NCI-H1930 (cell line): ENCODE data around the gene RNF39.
"Not testable (repeated sequence)": the region's sequence is repeated elsewhere in the genome, so short reads cannot be mapped to it uniquely, and the experiment has no call there.

ENCODE experiments used
- DNase-seq, 2 experiments: peaks; one replicate each; lab custom pipeline; 2025; lab: John Stamatoyannopoulos, UW

The RNF39 gene

DNA sequence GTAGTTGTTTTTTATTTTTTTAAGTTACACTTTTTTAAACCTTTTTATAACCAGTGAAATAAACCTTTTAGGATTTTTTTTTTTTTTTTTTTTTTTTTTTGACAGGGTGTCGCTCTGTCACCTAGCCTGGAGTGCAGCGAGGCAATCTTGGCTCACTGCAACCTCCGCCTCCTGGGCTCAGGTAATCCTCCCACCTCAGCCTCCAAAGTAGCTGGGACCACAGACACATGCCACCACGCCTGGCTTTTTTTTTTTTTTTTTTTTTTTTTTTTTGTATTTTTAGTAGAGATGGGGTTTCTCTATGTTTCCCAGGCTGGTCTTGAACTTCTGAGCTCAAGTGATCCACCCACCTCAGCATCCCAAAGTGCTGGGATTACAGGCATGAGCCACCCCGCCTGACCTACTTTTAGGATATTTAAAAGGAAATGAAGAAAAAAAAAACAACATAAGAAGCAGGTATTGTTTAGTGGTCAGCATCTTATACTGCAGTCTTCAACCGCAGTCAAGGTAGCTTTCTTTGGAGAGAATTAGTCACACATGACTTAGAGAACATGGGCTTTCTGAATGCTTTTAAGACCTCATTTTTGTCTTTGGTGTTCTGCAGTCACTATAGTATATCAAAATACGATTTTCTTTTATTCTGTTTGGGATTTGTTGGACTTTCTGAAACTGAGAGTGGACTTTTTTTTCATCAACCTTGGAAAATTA lies 12.9 kb downstream of the RNF39 start:
- no peak for DNase-seq

DNA sequence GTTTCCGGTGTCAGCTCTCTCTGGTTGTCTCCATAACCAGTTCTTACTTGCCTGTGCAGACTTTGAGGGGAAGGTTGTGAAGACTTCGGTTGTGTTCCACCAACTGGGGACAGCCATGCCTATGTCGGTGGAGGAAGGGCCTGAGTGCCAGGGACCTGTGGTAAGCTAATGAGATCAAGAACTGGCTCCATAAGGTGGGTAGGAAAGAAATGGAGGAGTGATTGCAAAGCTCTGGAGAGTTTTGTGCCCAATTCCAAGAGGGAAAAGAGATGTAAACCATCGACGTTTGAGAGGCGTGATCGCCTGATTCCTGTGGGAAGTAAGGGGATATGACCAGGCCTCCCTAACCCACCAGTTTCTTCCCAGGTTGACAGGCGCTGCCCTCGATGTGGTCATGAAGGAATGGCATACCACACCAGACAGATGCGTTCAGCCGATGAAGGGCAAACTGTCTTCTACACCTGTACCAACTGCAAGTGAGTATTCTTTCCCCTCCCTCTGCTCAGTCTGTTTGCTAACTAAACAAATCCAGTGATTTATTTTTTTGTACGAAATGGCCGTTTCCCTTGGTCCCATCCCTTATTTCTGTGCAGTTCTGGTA lies 13.6 kb downstream of the RNF39 start:
- DNase-seq, result no peak

DNA sequence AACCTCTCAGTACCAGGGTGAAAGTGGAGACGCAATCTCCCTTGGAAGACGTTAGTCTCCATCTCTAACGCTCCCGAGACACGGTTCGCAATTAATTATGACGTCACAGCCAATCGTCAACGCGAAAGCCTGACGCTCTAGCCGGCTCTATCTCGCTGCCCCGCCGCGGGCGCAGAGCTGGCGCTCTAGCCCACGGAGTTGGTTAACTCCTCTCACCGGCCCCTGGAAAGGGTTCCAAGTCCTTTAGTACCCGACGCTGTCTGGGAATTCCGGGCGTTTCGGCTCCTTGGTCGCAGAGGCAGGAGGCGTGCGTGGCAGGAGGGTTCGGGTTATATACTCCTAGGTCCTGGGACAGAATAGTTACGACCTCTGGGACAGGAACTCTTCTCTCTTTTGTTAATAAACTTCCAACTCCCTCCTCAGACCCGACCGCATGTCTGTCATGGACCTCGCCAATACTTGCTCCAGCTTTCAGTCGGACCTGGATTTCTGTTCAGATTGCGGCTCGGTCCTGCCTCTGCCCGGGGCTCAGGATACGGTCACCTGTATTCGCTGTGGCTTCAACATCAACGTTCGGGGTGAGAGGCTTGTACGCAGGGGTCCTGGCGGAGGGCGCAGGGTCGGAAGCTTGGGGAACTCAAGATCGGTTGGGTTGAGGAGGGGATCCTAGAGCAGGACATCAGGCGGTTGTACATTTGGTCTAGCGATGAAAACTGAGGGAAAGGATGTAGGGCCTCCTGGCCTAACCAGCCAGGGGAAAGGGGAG lies 14.3 kb downstream of the RNF39 start, which contains the start of gene POLR1H:
POLR1H (plus strand) TSS at position 174 of the 766 bp plus-strand sequence; CDS start at position 434, 260 bp downstream.
- peak; percentile 89 to 97 for DNase-seq

DNA sequence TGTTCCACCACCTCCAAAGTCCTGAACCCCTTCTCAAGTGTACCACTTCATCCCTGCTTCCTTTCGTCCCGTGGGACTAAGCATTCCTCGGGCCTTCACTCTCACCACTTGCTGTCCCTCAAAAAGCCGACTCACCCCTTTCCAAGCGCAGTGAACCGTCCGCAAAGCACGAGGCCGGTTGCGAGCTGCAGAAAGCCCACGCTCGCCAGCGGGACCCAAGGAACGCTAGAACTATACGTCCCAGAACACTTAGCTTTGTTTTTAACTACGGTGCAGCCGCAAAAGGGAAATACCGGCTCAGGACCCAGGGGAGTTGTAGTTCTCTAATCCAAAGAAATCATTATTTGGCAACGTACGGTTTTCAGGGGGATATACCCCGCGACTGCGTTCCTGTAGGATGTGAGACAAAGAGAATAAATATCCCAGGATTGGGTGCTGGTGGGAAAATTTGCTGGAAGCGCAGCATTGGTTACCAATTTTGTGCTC lies 14.9 kb downstream of the RNF39 start:
- DNase-seq, result no peak

DNA sequence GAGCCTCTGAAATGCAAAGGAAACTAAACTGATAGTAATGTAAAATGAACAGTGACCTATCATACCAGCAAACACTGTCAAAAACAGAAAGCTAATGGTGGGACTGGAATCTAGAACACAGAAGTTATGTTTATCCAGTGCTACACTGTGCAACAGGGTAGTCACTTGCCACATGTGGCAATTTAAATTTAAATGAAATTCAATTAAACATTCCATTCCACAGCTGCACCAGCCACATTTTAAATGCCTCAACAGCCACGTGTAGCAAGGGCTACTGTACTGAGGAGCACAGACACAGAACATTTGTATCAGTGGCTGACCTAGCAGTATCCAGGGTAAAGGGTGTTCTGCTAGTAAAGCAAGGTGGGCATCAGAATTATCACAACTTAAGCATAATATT lies 20.1 kb downstream of the RNF39 start:
- DNase-seq, result no peak

DNA sequence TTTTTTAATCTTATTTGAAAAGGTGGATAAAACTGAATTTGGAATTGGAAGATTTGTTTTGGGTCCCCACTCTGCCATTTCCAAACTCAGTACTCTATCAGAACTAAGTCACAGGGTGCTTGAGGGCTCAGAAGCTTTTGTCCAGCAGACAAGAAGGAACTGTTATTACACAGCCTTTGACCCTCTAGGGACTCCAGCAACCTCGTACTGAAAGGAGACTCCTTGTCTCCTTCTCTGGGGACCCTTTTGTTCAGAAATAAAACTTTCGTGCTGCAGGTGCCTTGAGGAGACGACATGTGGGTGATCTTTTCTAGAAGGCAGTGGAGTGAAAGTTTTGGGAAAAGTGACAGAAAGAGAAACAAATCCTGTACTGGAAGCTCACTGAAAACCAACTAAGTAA lies 21.9 kb downstream of the RNF39 start:
- no peak for DNase-seq

DNA sequence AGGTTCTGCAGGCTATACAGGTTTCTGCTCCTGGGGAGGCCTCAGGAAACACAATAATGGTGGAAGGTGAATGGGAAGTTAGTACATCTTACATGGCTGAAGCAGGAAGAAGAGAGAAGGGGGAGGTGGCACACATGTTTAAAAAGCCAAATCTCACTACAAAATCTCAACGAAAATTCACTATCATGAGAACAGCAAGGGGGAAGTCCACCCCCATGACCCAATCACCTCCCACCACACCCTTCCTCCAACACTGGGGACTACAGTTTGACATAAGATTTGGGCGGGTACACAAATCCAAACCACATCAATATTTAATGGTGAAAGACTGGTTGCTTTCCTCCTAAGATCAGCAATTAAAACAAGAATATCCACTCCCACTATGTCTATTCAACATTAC lies 28.3 kb downstream of the RNF39 start:
- no peak for DNase-seq

DNA sequence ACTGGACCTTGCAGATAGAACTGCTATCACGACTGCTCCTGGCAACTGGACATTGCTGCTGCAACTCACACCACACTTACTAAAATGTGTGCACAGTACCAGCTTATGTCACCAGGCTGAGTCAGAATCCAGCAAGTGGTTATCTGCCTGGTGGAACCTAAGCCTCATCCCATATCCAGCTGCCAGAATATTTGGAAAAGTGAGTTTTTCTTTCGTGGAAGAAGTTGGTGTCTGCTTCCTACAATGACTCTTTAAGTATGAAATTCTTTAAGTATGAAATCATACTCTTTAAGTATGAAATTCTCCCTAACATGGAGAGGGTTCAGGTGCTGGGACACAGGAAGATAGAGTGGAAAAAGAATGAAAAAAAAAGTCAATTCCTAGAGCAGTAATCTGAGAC lies 30.9 kb downstream of the RNF39 start:
- no peak for DNase-seq

DNA sequence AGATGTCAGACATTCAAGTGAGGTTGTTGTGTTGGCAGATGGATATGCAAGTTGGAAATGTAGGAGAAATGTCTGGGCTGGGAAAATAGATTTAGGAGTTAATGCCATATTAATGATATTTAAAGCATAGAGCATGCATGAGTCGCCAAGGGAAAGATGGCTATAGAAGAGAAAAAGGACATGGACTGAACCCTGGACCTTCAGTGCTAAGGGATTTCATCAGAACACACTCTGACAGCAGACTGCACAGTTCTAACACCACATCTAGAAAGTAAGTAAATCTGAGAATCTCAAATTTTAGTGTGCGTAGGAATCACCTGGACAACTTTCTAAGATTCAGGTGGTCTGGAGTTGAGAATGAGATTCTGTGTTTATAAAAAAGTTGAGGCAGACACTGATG lies 31.8 kb downstream of the RNF39 start:
- DNase-seq, result no peak

DNA sequence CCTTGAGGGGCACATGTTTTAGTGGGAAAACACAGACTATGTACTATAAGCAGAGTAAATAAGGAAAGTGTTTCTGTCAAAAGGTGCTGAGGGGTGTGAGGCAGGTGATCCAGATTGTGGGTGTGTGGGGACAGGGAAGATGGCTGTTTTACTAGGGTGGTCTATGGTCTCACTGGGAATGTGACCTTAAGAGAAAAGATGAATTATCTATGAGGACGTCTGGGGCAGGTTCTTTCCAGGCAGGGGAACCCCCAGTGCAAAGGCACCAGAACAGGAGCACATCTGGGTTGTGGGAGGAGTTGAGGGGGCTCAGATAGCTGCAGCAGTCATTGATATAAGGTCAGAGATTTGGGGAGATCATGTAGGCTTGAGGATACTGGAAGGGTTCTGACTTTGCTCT lies 32.7 kb downstream of the RNF39 start:
- no peak for DNase-seq

DNA sequence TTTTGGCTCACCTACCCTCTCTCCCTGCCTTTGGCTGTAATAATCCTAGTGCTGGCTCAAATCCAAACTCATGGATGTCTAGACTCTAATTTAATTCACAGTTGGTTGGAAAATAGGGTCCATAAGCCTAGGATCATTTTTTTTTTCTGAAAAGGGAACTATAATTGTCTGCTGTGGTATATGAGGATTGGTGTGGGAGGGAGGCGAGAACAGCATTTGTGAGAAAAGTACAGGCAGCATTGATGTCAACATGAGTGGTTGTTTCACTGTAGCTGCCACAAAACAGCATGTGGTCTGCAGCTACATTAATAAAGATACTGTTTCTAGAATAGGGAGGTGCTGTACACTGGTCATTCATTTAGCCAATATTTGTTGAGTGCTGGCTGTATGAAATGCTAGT lies 33.1 kb downstream of the RNF39 start:
- no peak for DNase-seq

DNA sequence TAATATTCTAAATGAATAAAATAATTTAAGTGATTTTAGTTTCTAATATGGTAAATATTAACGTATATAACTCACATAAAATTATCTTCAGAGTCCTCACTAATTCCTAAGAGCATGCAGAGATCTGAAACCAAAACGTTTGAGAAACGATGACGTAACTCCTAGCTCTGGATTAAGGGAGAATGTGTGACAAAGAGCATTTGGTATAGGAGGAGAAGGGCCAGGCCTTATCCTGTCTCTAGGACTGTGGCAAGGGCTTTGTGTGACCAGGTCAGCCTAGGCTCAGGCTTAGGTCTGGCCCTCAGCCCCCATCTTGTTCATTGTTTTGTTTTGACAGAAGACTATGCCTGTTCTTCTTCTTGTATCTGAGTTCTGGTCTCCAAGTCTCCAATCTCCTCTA lies 33.7 kb downstream of the RNF39 start:
- DNase-seq, result no peak

DNA sequence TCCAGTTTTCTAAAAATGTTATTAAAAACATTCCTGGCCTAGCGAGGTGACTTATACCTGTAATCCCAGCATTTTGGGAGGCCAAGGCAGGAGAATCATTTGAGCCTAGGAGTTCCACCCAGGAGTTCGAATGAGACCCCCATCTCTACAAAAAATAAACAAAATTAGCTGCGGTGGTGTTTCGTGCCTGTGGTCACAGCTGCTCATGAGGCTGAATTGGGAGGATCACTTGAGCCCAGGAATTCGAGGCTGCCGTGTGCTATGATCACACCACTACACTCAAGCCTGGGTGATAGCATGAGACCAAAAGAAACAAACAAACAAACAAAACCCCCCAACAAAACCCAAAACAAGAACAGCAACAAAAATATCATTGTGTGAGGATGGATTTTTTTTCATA lies 34.3 kb downstream of the RNF39 start:
- DNase-seq, result no peak

DNA sequence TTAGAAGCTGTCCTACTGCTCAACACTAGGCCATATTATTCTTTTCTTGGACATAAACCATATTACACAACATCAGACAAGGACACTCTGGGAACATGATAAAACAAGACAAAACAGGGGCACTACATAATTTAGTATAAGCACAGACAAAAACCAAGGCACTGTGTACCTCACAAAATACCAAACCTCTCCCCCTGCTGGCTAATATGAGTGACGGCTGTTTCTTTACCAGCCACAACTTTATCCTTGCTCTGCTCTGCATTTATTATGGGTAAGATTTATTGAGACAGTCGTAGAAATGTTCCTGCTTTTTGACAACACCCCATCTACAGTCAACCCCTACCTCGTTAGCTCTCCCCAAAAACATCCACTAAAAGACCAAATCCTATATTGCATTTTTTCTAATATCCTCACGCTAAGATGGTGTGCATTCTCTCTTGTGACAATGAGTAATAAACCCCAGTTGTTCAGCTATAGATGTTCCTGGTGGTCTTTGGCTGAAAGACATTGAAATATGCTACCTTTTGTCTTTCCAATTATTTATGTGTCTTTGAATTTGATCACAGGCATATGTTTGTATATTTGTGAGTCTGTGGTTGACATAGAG lies 38.3 kb downstream of the RNF39 start:
- no peak for DNase-seq

DNA sequence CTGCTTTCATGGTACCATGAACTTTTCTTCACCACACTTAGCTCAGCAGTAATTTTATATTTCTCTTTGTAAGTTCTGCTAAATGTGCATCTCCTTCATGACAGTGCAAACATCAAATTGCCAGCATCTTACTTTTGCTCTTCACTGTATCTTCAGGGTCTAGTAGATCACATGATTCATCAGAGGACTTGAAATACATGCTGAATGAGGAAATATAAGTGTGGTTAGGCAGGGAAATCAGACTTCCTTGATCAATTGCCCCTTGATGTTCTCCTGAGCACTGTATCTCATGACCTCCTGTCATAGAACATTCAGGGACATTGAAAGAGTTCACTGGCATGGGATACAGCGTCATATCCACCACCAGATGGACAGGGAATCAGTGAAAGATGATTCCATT lies 39.8 kb downstream of the RNF39 start:
- no peak for DNase-seq

DNA sequence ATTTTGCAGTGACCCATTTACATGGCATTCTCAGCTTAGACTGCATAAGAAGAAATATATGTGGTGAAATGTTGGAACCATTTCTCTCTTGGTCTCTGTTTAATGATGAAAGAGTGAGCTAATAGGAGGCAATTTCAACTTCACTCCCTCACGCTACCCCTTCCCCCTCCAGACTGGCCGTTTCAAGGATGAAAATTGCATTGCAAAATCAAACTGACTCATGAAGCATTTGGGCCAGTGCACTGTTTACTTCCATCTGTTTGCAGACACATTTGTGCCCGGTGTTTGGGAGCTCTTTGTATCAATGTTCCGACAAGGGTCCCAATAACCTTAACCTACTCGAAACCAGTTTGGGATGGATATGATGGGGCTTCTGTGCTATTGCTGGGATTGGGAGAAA lies 42.1 kb downstream of the RNF39 start:
- DNase-seq, result not testable (repeated sequence)

DNA sequence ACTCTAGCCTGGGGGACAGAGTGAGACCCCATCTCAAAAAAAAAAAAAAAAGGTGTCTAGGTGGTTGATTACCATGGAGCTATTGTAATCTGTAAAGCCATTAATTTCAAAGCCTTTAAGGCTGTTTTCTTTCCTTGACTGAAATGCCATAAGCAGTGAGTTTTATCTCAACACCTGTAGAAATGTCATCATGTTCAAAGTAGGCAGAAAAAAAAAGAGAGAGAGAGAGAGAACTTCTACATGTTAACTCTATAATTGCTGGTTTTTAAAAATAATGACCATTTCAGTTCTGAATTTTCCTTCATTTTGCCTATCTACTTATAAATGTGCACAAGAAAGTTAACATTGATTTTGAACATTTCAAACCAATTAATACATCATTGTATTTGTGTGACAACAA lies 44.2 kb downstream of the RNF39 start:
- no peak for DNase-seq

DNA sequence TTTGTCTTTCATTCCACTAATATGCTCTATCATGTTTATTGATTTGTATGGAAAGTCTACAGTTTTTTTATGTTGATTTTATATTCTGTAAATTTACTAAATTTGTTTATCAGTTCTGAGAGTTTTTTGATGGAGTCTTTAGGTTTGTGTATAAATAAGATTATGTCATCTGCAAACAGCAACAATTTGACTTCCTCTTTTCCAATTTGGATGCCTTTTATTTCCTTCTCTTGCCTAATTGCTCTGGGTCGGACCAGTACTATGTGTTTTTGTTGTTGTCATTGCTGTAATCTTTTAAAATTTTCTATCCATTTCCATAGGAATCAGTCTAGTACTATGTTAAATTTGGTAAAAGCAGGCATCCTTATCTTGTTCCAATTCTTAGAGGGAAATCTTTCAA lies 46.0 kb downstream of the RNF39 start:
- DNase-seq, result no peak

DNA sequence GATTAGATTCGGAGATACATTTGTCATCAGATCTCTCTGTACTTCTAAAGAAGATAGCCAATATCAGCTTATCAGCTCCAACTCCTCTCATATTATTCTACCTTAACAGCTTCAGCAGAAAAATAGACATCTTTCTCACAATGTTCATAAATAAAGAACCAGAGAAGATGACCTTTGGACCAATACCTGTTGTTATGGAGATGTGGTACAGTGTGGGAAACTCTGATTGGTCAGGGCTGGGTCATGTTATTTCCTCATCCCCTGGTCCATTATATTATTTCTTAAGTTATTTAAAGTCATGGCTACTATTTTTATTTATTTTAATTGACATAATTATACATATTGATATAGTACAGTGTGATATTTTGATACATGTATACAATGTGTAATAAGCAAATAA lies 50.4 kb downstream of the RNF39 start:
- no peak for DNase-seq

DNA sequence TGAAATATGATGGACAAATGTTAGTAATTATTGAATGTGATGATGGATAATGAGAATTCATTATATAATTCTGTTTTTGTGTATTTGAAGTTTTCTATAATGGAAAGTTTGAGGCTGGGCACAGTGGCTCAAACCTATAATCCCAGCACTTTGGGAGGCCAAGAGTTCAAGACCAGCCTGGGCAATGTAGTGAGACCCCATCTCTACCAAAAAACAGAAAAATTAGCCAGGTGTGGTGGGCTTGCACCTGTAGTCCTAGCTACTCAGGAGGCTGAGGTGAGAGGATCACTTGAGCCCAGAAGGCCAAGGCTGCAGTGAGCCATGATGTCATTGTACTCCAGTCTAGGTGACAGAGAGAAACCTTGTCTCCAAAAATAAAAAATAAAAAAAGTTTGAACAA lies 52.9 kb downstream of the RNF39 start:
- DNase-seq, result not testable (repeated sequence)

DNA sequence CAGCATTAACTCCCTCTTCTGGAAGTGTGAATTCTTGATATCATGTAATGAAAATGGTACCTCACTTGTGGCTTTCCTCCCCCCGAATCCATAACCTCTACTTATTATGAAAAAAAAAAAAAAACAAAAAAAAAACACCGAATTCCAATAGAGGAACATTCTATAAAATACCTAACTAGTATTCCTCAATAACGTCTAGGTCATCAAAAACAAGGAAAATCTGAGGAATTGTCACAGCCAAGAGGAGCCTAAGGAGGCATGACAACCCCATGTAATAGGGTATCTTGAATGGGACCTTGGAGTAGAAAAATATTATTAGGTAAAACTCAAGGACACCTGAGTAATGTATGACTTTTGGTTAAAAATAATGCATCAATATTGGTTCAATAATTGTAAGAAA lies 53.4 kb downstream of the RNF39 start:
- DNase-seq, result no peak

DNA sequence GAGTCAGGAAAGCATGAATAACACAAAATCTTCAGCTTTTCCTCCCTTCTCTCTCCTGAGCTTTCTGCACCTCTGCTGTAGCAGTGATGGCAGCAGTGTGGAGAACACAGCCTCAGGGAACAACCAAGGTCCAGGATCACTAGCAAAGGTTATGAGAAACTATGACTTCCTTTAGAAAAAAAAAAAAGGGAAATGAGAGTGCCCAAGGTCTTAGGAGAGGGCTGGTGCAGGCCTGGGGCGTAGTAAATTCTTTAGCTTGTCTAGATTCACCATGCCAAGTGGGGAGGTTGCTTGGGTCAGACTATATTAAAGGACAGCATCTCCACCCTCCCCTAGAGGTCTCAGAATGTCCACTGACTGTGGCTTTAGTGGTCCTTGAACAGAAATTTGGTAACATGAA lies 54.9 kb downstream of the RNF39 start:
- DNase-seq, result no peak
